ENCODE results near the gene EFHC1. TPM values are rescaled to one million over a fixed set of nuclear protein-coding genes. Genes with fewer than 3 reads are reported as not detected.

Gene EFHC1
- polyA plus RNA-seq, 1 donor (not counting 4 experiments of a cell fraction or from before 2014, with no cell fraction given) = 20.5 TPM

- no peak for FAIRE-seq
- Histone ChIP-seq H3K79me2 (ENCODE audit: control insufficient read depth, insufficient read depth, low read length) (no peaks in the 10 kb centered on the region), H3K27me3 (ENCODE audit: control insufficient read depth, extremely low read depth, insufficient read depth, low read length) (no peaks in the 10 kb centered on the region), H2AFZ (ENCODE audit: control insufficient read depth, low read length) (no peak overlapping the region), H3K4me1 (ENCODE audit: control insufficient read depth, extremely low read depth, insufficient read depth, low read length) (no peaks in the 10 kb centered on the region), H3K9me1 (ENCODE audit: control insufficient read depth, extremely low read depth, insufficient read depth, low read length) (no peaks in the 10 kb centered on the region), H3K27ac (ENCODE audit: control insufficient read depth, insufficient read depth, low read length) (no peak overlapping the region), H3K4me2 (ENCODE audit: control insufficient read depth, extremely low read depth, insufficient read depth, low read depth, low read length) (no peak overlapping the region), H3K36me3 (ENCODE audit: control insufficient read depth in 2 of 2, extremely low read depth in 1 of 2, insufficient read depth in 2 of 2, low read length in 2 of 2) (no peaks in the 10 kb centered on the region), H4K20me1 (ENCODE audit: control insufficient read depth, extremely low read depth, insufficient read depth, low read length) (no peaks in the 10 kb centered on the region), H3K4me3 (ENCODE audit: control insufficient read depth in 2 of 3, extremely low read depth in 1 of 3, insufficient read depth in 2 of 3, low read depth in 1 of 3, low read length in 3 of 3) (no peak overlapping the region), H3K9ac (ENCODE audit: control insufficient read depth, extremely low read depth, insufficient read depth, low read length) (no peak overlapping the region), H3K9me3 (ENCODE audit: control insufficient read depth, low read depth, low read length) (no peaks in the 10 kb centered on the region)
- no peak for TF ChIP-seq EZH2 (IDR thresholded peaks at IDR 0.05; ENCODE audit: low read length)
- TF ChIP-seq CTCF (optimal IDR thresholded peaks at IDR 0.05 in 1 of 3, IDR thresholded peaks at IDR 0.05 in 1 of 3, conservative IDR thresholded peaks at IDR 0.05 in 1 of 3; ENCODE audit: extremely low read depth in 1 of 3, insufficient read depth in 2 of 3, low read length in 3 of 3) = no peak
- dilution Hi-C loops (cut with MboI; ENCODE audit: extremely low pct_ligation_motif_present, low sequenced_read_pairs) = no loop called here
- DNase-seq (ENCODE audit: low read depth, low spot score) = no peak
Measured at GRCh38 chr6:52483671-52484003, 63.5 kb downstream of the EFHC1 start.

GRCh38 chr6:52489881-52490280 lies 69.7 kb downstream of the EFHC1 start:
- Histone ChIP-seq H3K4me1 (ENCODE audit: control insufficient read depth, extremely low read depth, insufficient read depth, low read length) (no peaks in the 10 kb centered on the region), H2AFZ (ENCODE audit: control insufficient read depth, low read length) (no peak overlapping the region), H3K27me3 (ENCODE audit: control insufficient read depth, extremely low read depth, insufficient read depth, low read length) (no peaks in the 10 kb centered on the region), H3K4me3 (ENCODE audit: control insufficient read depth in 2 of 3, extremely low read depth in 1 of 3, insufficient read depth in 2 of 3, low read depth in 1 of 3, low read length in 3 of 3) (no peak overlapping the region), H3K36me3 (ENCODE audit: control insufficient read depth in 2 of 2, extremely low read depth in 1 of 2, insufficient read depth in 2 of 2, low read length in 2 of 2) (peaks cover 0 to 2% of the 10 kb centered on the region in 2 experiments), H3K4me2 (ENCODE audit: control insufficient read depth, extremely low read depth, insufficient read depth, low read depth, low read length) (no peak overlapping the region), H3K9ac (ENCODE audit: control insufficient read depth, extremely low read depth, insufficient read depth, low read length) (no peak overlapping the region), H3K9me1 (ENCODE audit: control insufficient read depth, extremely low read depth, insufficient read depth, low read length) (no peaks in the 10 kb centered on the region), H3K9me3 (ENCODE audit: control insufficient read depth, low read depth, low read length) (no peaks in the 10 kb centered on the region), H3K79me2 (ENCODE audit: control insufficient read depth, insufficient read depth, low read length) (no peaks in the 10 kb centered on the region), H4K20me1 (ENCODE audit: control insufficient read depth, extremely low read depth, insufficient read depth, low read length) (no peaks in the 10 kb centered on the region), H3K27ac (ENCODE audit: control insufficient read depth, insufficient read depth, low read length) (no peak overlapping the region)
- no peak for TF ChIP-seq CTCF (optimal IDR thresholded peaks at IDR 0.05 in 1 of 3, IDR thresholded peaks at IDR 0.05 in 1 of 3, conservative IDR thresholded peaks at IDR 0.05 in 1 of 3; ENCODE audit: extremely low read depth in 1 of 3, insufficient read depth in 2 of 3, low read length in 3 of 3)
- no peak for TF ChIP-seq EZH2 (IDR thresholded peaks at IDR 0.05; ENCODE audit: low read length)
- no peak for DNase-seq (ENCODE audit: low read depth, low spot score)
- dilution Hi-C loops (cut with MboI; ENCODE audit: extremely low pct_ligation_motif_present, low sequenced_read_pairs) = no loop called here
- no peak for FAIRE-seq

Data from keratinocyte (primary cell).